ENCODE measurements around the gene DNAH6.

- no peak for TF ChIP-seq KDM5A (IDR thresholded peaks at IDR 0.05)
- no peak for TF ChIP-seq JUN (IDR thresholded peaks at IDR 0.05)
- TF ChIP-seq PHF8 (IDR thresholded peaks at IDR 0.05; ENCODE audit: borderline replicate concordance, low read depth): no peak
- TF ChIP-seq JUNB (IDR thresholded peaks at IDR 0.05): no peak
- no peak for TF ChIP-seq CTCF (IDR thresholded peaks at IDR 0.05)
- no peak for TF ChIP-seq SMC3 (IDR thresholded peaks at IDR 0.05)
- no peak for TF ChIP-seq REST (IDR thresholded peaks at IDR 0.05)
These were observed 187.5 kb downstream of the DNAH6 start for GRCh38 chr2:84703831-84704230.

All from A549 (cell line).